CD4-positive, alpha-beta memory T cell (primary cell): Measurements from ENCODE around the gene HSPBAP1. TPM values are rescaled to one million over a fixed set of nuclear protein-coding genes. Genes with fewer than 3 reads are reported as not detected.
"Not testable (repeated sequence)": the region's sequence is repeated elsewhere in the genome, so short reads cannot be mapped to it uniquely, and the experiment has no call there.

Experiments used
- CTCF ChIA-PET: fragments of 350-600 bp; sonication (Branson Sonifier 250); formaldehyde crosslinking; loops from one replicate; lab custom pipeline; 2021; ENCODE audit warnings: inconsistent platforms; ENCODE audit not compliant: partially characterized antibody; lab: Charles Lee
- POLR2A ChIA-PET: fragments of 350-600 bp; sonication (Branson Sonifier 250); formaldehyde crosslinking; loops from one replicate; lab custom pipeline; 2021; ENCODE audit not compliant: partially characterized antibody; lab: Charles Lee
- DNase-seq, 5 donors: peaks; one replicate each; pipeline versions ENCODE4 v3.0.0 to v3.0.0-alpha.2; 2020 to 2022; ENCODE audit warnings: mixed read lengths in 1 of 5
- H3K27ac ChIP-seq: one replicate; pipeline ENCODE4 v1.7.0; 2013; ENCODE audit warnings: low read depth, low read length
- H3K27me3 ChIP-seq: 2 replicates; pipeline ENCODE4 v1.7.0; 2013; ENCODE audit warnings: mild to moderate bottlenecking, low read length, moderate library complexity; ENCODE audit not compliant: insufficient read depth
- H3K36me3 ChIP-seq: 2 replicates; pipeline ENCODE4 v1.7.0; 2013; ENCODE audit warnings: mild to moderate bottlenecking, low read length, moderate library complexity; ENCODE audit not compliant: insufficient read depth
- H3K4me1 ChIP-seq: 2 replicates; pipeline ENCODE4 v1.7.0; 2013; ENCODE audit warnings: mild to moderate bottlenecking, low read length, moderate library complexity; ENCODE audit not compliant: insufficient read depth
- H3K4me3 ChIP-seq, 2 donors: one replicate each; pipeline ENCODE4 v1.7.0; 2013; ENCODE audit warnings: low read length in 2 of 2, mild to moderate bottlenecking in 1 of 2
- H3K9me3 ChIP-seq, 2 donors: one replicate each; pipeline ENCODE4 v1.7.0; 2013; ENCODE audit warnings: low read length in 2 of 2, control low read depth in 1 of 2; ENCODE audit not compliant: control insufficient read depth in 1 of 2
- H3K27ac Mint-ChIP-seq, 7 donors: one replicate each; pipeline ENCODE4 v1.8.0; 2020 to 2021; ENCODE audit warnings: mixed read lengths in 7 of 7, mild to moderate bottlenecking in 6 of 7, inconsistent platforms in 3 of 7, moderate library complexity in 3 of 7
- H3K27me3 Mint-ChIP-seq, 2 donors: one replicate each; pipeline ENCODE4 v1.8.0; 2020 to 2021; ENCODE audit warnings: mixed read lengths in 2 of 2
- H3K36me3 Mint-ChIP-seq, 2 donors: one replicate each; pipeline ENCODE4 v1.8.0; 2020 to 2021; ENCODE audit warnings: mixed read lengths in 2 of 2, inconsistent platforms in 1 of 2, mild to moderate bottlenecking in 1 of 2
- H3K4me1 Mint-ChIP-seq, 4 donors: one replicate each; pipeline ENCODE4 v1.8.0; 2020 to 2021; ENCODE audit warnings: mixed read lengths in 4 of 4, mild to moderate bottlenecking in 1 of 4
- H3K4me3 Mint-ChIP-seq, 8 donors: one replicate each; pipeline ENCODE4 v1.8.0; 2020 to 2021; ENCODE audit warnings: mixed read lengths in 8 of 8, mild to moderate bottlenecking in 7 of 8, moderate library complexity in 6 of 8, inconsistent platforms in 3 of 8
- H3K9me3 Mint-ChIP-seq, 8 donors: one replicate each; pipeline ENCODE4 v1.8.0; 2020 to 2021; ENCODE audit warnings: mixed read lengths in 8 of 8, mild to moderate bottlenecking in 5 of 8, inconsistent platforms in 3 of 8, moderate library complexity in 1 of 8
- intact Hi-C: fragments of 100-400 bp; cut with micrococcal nuclease; formaldehyde crosslinking; loops from one replicate; pipeline ENCODE4 v1.15.1; 2023
- polyA plus RNA-seq, 2 donors: library from polyadenylated mRNA; unstranded; fragments of 300-500 nt; fragmentation: Illumina TruSeq; gene quantifications; one replicate each; pipeline ENCODE4 v1.2.3, GENCODE V29; 2021
- total RNA-seq, 2 experiments: library from RNA; stranded (reverse); gene quantifications; one replicate each; pipeline ENCODE4 v1.2.3, GENCODE V29; 2021

The HSPBAP1 gene
- total and polyA plus RNA-seq, 4 experiments from 2014 or later, result 6.7 to 23.2 (median 17.4) TPM

- DNase-seq, result no peak
- POLR2A ChIA-PET, result no interaction called here
Measured at GRCh38 chr3:122758877-122759560, 34.6 kb downstream of the HSPBAP1 start.

GRCh38 chr3:122755491-122755890, 38.1 kb downstream of the HSPBAP1 start:
- intact Hi-C loops, result loop anchor here (1.0 to 2.0 kb wide), 2 partner anchors 273 to 503 kb away; no protein-coding TSS in a partner anchor
- H3K4me3 ChIP-seq, result no peak overlapping the region
- H3K36me3 Mint-ChIP-seq, result peaks cover 41 to 57% of the 10 kb centered on the region in 2 donors
- peak overlapping the region in 1 of 7 donors; percentile 44 for H3K27ac Mint-ChIP-seq
- no peak overlapping the region for H3K4me3 Mint-ChIP-seq
- peaks cover 6% of the 10 kb centered on the region for H3K36me3 ChIP-seq
- peaks cover 0 to 3% (median under 1%) of the 10 kb centered on the region in 4 donors for H3K4me1 Mint-ChIP-seq
- H3K27ac ChIP-seq, result no peak overlapping the region
- H3K9me3 ChIP-seq, result no peaks in the 10 kb centered on the region
- H3K27me3 Mint-ChIP-seq, result no peaks in the 10 kb centered on the region
- POLR2A ChIA-PET, result interaction anchor here (0.9 to 1.0 kb wide), 2 partner anchors 273 to 274 kb away, joined by 3 read pairs; no protein-coding TSS in a partner anchor
- H3K9me3 Mint-ChIP-seq, result no peaks in the 10 kb centered on the region
- no peak for DNase-seq
- no peaks in the 10 kb centered on the region for H3K4me1 ChIP-seq
- CTCF ChIA-PET, result interaction anchor here (0.6 to 3.5 kb wide), 13 partner anchors 10 to 273 kb away, joined by 3 to 32 read pairs (median 4); partner anchors contain the start of genes HSPBAP1 and SEMA5B
- H3K27me3 ChIP-seq, result no peaks in the 10 kb centered on the region

More at GRCh38 chr3:122758877-122759560, 34.6 kb downstream of the HSPBAP1 start:
- Mint-ChIP-seq H3K36me3 (peaks cover 25 to 41% of the 10 kb centered on the region in 2 donors), H3K9me3 (no peaks in the 10 kb centered on the region), H3K27ac (peak overlapping the region in 2 of 7 donors; percentile 2 to 17), H3K4me1 (peaks cover 0 to 3% (median 2%) of the 10 kb centered on the region in 4 donors), H3K4me3 (no peak overlapping the region), H3K27me3 (no peaks in the 10 kb centered on the region)
- Histone ChIP-seq H3K36me3 (no peaks in the 10 kb centered on the region), H3K27ac (no peak overlapping the region), H3K9me3 (no peaks in the 10 kb centered on the region), H3K27me3 (no peaks in the 10 kb centered on the region), H3K4me3 (no peak overlapping the region), H3K4me1 (no peaks in the 10 kb centered on the region)
- CTCF ChIA-PET, result interaction anchor here (2.1 kb wide), 1 partner anchor 14 kb away, joined by 8 read pairs; no protein-coding TSS in a partner anchor
- intact Hi-C loops, result no loop called here

- intact Hi-C loops, result loop anchor here (1.0 to 2.0 kb wide), 2 partner anchors 273 to 504 kb away; no protein-coding TSS in a partner anchor
- POLR2A ChIA-PET, result interaction anchor here (0.9 to 1.0 kb wide), 2 partner anchors 273 to 275 kb away, joined by 3 read pairs; no protein-coding TSS in a partner anchor
Measured at GRCh38 chr3:122754929-122755328, 38.7 kb downstream of the HSPBAP1 start.

GRCh38 chr3:122748347-122748746, 45.3 kb downstream of the HSPBAP1 start:
- H3K9me3 Mint-ChIP-seq, result peaks cover 0 to 3% (median 0%) of the 10 kb centered on the region in 8 donors
- no peak for DNase-seq
- peaks cover 49 to 50% of the 10 kb centered on the region in 2 donors for H3K36me3 Mint-ChIP-seq
- no peak overlapping the region for H3K4me3 ChIP-seq
- intact Hi-C loops, result no loop called here
- H3K27ac ChIP-seq, result no peak overlapping the region
- H3K27ac Mint-ChIP-seq, result no peak overlapping the region
- no peaks in the 10 kb centered on the region for H3K27me3 Mint-ChIP-seq
- H3K4me1 Mint-ChIP-seq, result no peaks in the 10 kb centered on the region
- no peaks in the 10 kb centered on the region for H3K4me1 ChIP-seq
- H3K27me3 ChIP-seq, result no peaks in the 10 kb centered on the region
- H3K36me3 ChIP-seq, result peaks cover 6% of the 10 kb centered on the region
- ChIA-PET POLR2A (no interaction called here), CTCF (no interaction called here)
- H3K9me3 ChIP-seq, result no peaks in the 10 kb centered on the region
- H3K4me3 Mint-ChIP-seq, result no peak overlapping the region

More at GRCh38 chr3:122754929-122755328, 38.7 kb downstream of the HSPBAP1 start:
- no peak overlapping the region for H3K27ac ChIP-seq
- CTCF ChIA-PET, result interaction anchor here (0.6 to 3.5 kb wide), 13 partner anchors 9 to 274 kb away, joined by 3 to 32 read pairs (median 4); partner anchors contain the start of genes HSPBAP1 and SEMA5B
- Mint-ChIP-seq H3K9me3 (no peaks in the 10 kb centered on the region), H3K4me3 (no peak overlapping the region), H3K27me3 (no peaks in the 10 kb centered on the region), H3K27ac (peak overlapping the region in 1 of 7 donors; percentile 24), H3K4me1 (peaks cover 0 to 3% (median under 1%) of the 10 kb centered on the region in 4 donors), H3K36me3 (peaks cover 42 to 57% of the 10 kb centered on the region in 2 donors)
- H3K4me1 ChIP-seq, result no peaks in the 10 kb centered on the region
- no peaks in the 10 kb centered on the region for H3K27me3 ChIP-seq
- peak in 4 of 5 donors; percentile 33 to 52 (median 46) for DNase-seq
- H3K4me3 ChIP-seq, result no peak overlapping the region
- H3K36me3 ChIP-seq, result peaks cover 6% of the 10 kb centered on the region
- no peaks in the 10 kb centered on the region for H3K9me3 ChIP-seq

GRCh38 chr3:122747295-122747694, 46.3 kb downstream of the HSPBAP1 start:
- H3K36me3 ChIP-seq, intact Hi-C loops, DNase-seq, H3K27me3 ChIP-seq, H3K27ac ChIP-seq, H3K4me3 ChIP-seq, H3K27me3 Mint-ChIP-seq, CTCF ChIA-PET, POLR2A ChIA-PET, H3K9me3 Mint-ChIP-seq, H3K27ac Mint-ChIP-seq, H3K4me1 Mint-ChIP-seq, H3K9me3 ChIP-seq, H3K4me3 Mint-ChIP-seq, H3K4me1 ChIP-seq: not testable (repeated sequence)
- H3K36me3 Mint-ChIP-seq, result peaks cover 50% of the 10 kb centered on the region in 2 donors

GRCh38 chr3:122745369-122746021, 48.1 kb downstream of the HSPBAP1 start:
- Histone ChIP-seq H3K27ac (no peak overlapping the region), H3K9me3 (no peaks in the 10 kb centered on the region), H3K27me3 (no peaks in the 10 kb centered on the region), H3K36me3 (no peaks in the 10 kb centered on the region), H3K4me3 (no peak overlapping the region), H3K4me1 (no peaks in the 10 kb centered on the region)
- ChIA-PET POLR2A (no interaction called here), CTCF (interaction anchor here (0.8 to 1.6 kb wide), 2 partner anchors 10 to 11 kb away, joined by 4 to 7 read pairs; no protein-coding TSS in a partner anchor)
- peaks cover 0 to 4% (median 0%) of the 10 kb centered on the region in 8 donors for H3K9me3 Mint-ChIP-seq
- intact Hi-C loops, result no loop called here
- no peak overlapping the region for H3K27ac Mint-ChIP-seq
- no peaks in the 10 kb centered on the region for H3K27me3 Mint-ChIP-seq
- H3K36me3 Mint-ChIP-seq, result peaks cover 46 to 54% of the 10 kb centered on the region in 2 donors
- no peaks in the 10 kb centered on the region for H3K4me1 Mint-ChIP-seq
- H3K4me3 Mint-ChIP-seq, result no peak overlapping the region
- DNase-seq, result no peak
